ENCODE measurements around the gene ATN1. TPM values are rescaled to one million over a fixed set of nuclear protein-coding genes. Genes with fewer than 3 reads are reported as not detected.

The ATN1 gene
- total and polyA plus RNA-seq, 5 donors, result 70.1 to 89.3 (median 88.5) TPM

GRCh38 chr12:6953442-6954315 lies 25.9 kb downstream of the ATN1 start:
- Histone ChIP-seq H3K4me1 (ENCODE audit: control insufficient read depth, insufficient read depth, low read length) (no peaks in the 10 kb centered on the region), H3K9me3 (ENCODE audit: control insufficient read depth, low read length) (no peaks in the 10 kb centered on the region), H3K27ac (ENCODE audit: low read length) (no peak overlapping the region), H3K27me3 (ENCODE audit: control insufficient read depth, insufficient read depth) (no peaks in the 10 kb centered on the region), H3K4me3 (ENCODE audit: low read length) (no peak overlapping the region)
- ATAC-seq (peak; percentile 42 to 69), DNase-seq (peak; percentile 48 to 83 (median 75))
- 46% methylated on average over 24 of the region's 24 CpGs for WGBS
- intact Hi-C loops (cut with DNase I), result loop anchor here in 1 of 4 donors (10.0 kb wide), 1 partner anchor 151 kb away; the partner anchor contains the start of gene C1RL

- Histone ChIP-seq H3K9me3 (ENCODE audit: control insufficient read depth, low read length) (no peaks in the 10 kb centered on the region), H3K4me1 (ENCODE audit: control insufficient read depth, insufficient read depth, low read length) (no peaks in the 10 kb centered on the region), H3K27ac (ENCODE audit: low read length) (no peak overlapping the region), H3K4me3 (ENCODE audit: low read length) (no peak overlapping the region), H3K27me3 (ENCODE audit: control insufficient read depth, insufficient read depth) (no peaks in the 10 kb centered on the region)
- intact Hi-C loops (cut with DNase I), result loop anchor here in 1 of 4 donors (10.0 kb wide), 1 partner anchor 150 kb away; the partner anchor contains the start of gene C1RL
- ATAC-seq (no peak), DNase-seq (peak; percentile 10 to 51 (median 47))
- whole genome bisulfite sequencing, result 88% methylated on average over 21 of the region's 21 CpGs
Measured at GRCh38 chr12:6954316-6955107, 26.8 kb downstream of the ATN1 start.

- Histone ChIP-seq H3K9me3 (ENCODE audit: control insufficient read depth, low read length) (no peaks in the 10 kb centered on the region), H3K4me1 (ENCODE audit: control insufficient read depth, insufficient read depth, low read length) (no peaks in the 10 kb centered on the region), H3K4me3 (ENCODE audit: low read length) (no peak overlapping the region), H3K27ac (ENCODE audit: low read length) (no peak overlapping the region), H3K27me3 (ENCODE audit: control insufficient read depth, insufficient read depth) (no peaks in the 10 kb centered on the region)
- ATAC-seq, result no peak
- intact Hi-C loops (cut with DNase I), result loop anchor here in 1 of 4 donors (10.0 kb wide), 1 partner anchor 149 kb away; the partner anchor contains the start of gene C1RL
- DNase-seq, result peak in 2 of 3 donors; percentile 41 to 50
- WGBS, result 93% methylated on average over 22 of the region's 22 CpGs
Measured at GRCh38 chr12:6955108-6956020, 27.6 kb downstream of the ATN1 start.

GRCh38 chr12:6956021-6956727 lies 28.4 kb downstream of the ATN1 start:
- peaks cover 1% of the 10 kb centered on the region for H3K4me1 ChIP-seq (ENCODE audit: control insufficient read depth, insufficient read depth, low read length)
- no peaks in the 10 kb centered on the region for H3K9me3 ChIP-seq (ENCODE audit: control insufficient read depth, low read length)
- no peak overlapping the region for H3K4me3 ChIP-seq (ENCODE audit: low read length)
- DNase-seq (peak in 2 of 3 donors; percentile 41 to 42), ATAC-seq (no peak)
- intact Hi-C loops (cut with DNase I), result loop anchor here in 1 of 4 donors (10.0 kb wide), 1 partner anchor 149 kb away; the partner anchor contains the start of gene C1RL
- no peaks in the 10 kb centered on the region for H3K27me3 ChIP-seq (ENCODE audit: control insufficient read depth, insufficient read depth)
- H3K27ac ChIP-seq (ENCODE audit: low read length), result no peak overlapping the region
- WGBS, result 82% methylated on average over 28 of the region's 28 CpGs

- peaks cover 2% of the 10 kb centered on the region for H3K4me1 ChIP-seq (ENCODE audit: control insufficient read depth, insufficient read depth, low read length)
- H3K4me3 ChIP-seq (ENCODE audit: low read length), result no peak overlapping the region
- H3K9me3 ChIP-seq (ENCODE audit: control insufficient read depth, low read length), result no peaks in the 10 kb centered on the region
- ATAC-seq, result no peak
- no peak overlapping the region for H3K27ac ChIP-seq (ENCODE audit: low read length)
- DNase-seq, result peak in 2 of 3 donors; percentile 51 to 54
- 86% methylated on average over 20 of the region's 20 CpGs for WGBS
- intact Hi-C loops (cut with DNase I), result loop anchor here in 1 of 4 donors (10.0 kb wide), 1 partner anchor 148 kb away; the partner anchor contains the start of gene C1RL
- no peaks in the 10 kb centered on the region for H3K27me3 ChIP-seq (ENCODE audit: control insufficient read depth, insufficient read depth)
Measured at GRCh38 chr12:6957151-6957701, 29.5 kb downstream of the ATN1 start.

GRCh38 chr12:6957741-6958608 lies 30.2 kb downstream of the ATN1 start:
- Histone ChIP-seq H3K27me3 (ENCODE audit: control insufficient read depth, insufficient read depth) (no peaks in the 10 kb centered on the region), H3K27ac (ENCODE audit: low read length) (no peak overlapping the region), H3K9me3 (ENCODE audit: control insufficient read depth, low read length) (no peaks in the 10 kb centered on the region), H3K4me3 (ENCODE audit: low read length) (no peak overlapping the region), H3K4me1 (ENCODE audit: control insufficient read depth, insufficient read depth, low read length) (peaks cover 2% of the 10 kb centered on the region)
- intact Hi-C loops (cut with DNase I), result loop anchor here in 1 of 4 donors (10.0 kb wide), 1 partner anchor 147 kb away; the partner anchor contains the start of gene C1RL
- 88% methylated on average over 28 of the region's 28 CpGs for WGBS
- no peak for ATAC-seq
- peak in 2 of 3 donors; percentile 37 to 55 for DNase-seq

- no peaks in the 10 kb centered on the region for H3K9me3 ChIP-seq (ENCODE audit: control insufficient read depth, low read length)
- ATAC-seq, result no peak
- peaks cover 2% of the 10 kb centered on the region for H3K4me1 ChIP-seq (ENCODE audit: control insufficient read depth, insufficient read depth, low read length)
- H3K27me3 ChIP-seq (ENCODE audit: control insufficient read depth, insufficient read depth), result no peaks in the 10 kb centered on the region
- no peak overlapping the region for H3K4me3 ChIP-seq (ENCODE audit: low read length)
- WGBS, result 56% methylated on average over 10 of the region's 10 CpGs
- H3K27ac ChIP-seq (ENCODE audit: low read length), result peak overlapping the region; percentile 0
- peak in 1 of 3 donors; percentile 33 for DNase-seq
- intact Hi-C loops (cut with DNase I), result loop anchor here in 1 of 4 donors (10.0 kb wide), 1 partner anchor 146 kb away; the partner anchor contains the start of gene C1RL
Measured at GRCh38 chr12:6958609-6959057, 30.9 kb downstream of the ATN1 start.

- intact Hi-C loops (cut with DNase I), result loop anchor here in 1 of 4 donors (10.0 kb wide), 1 partner anchor 146 kb away; the partner anchor contains the start of gene C1RL
- Histone ChIP-seq H3K27me3 (ENCODE audit: control insufficient read depth, insufficient read depth) (no peaks in the 10 kb centered on the region), H3K4me3 (ENCODE audit: low read length) (no peak overlapping the region), H3K9me3 (ENCODE audit: control insufficient read depth, low read length) (no peaks in the 10 kb centered on the region), H3K27ac (ENCODE audit: low read length) (peak overlapping the region; percentile 62), H3K4me1 (ENCODE audit: control insufficient read depth, insufficient read depth, low read length) (peaks cover 2% of the 10 kb centered on the region)
- 51% methylated on average over 24 of the region's 24 CpGs for WGBS
- DNase-seq (peak in 2 of 3 donors; percentile 67 to 69), ATAC-seq (peak in 1 of 2 donors; percentile 52)
Measured at GRCh38 chr12:6959058-6959804, 31.5 kb downstream of the ATN1 start.

All from right cardiac atrium (tissue), 5 donors.